Activated naive CD8-positive, alpha-beta T cell treated with anti-CD3 and anti-CD28 coated beads, Interleukin-2, amount 50 U/mL, for 16 hours (primary cell): ENCODE measurements around the gene ELSPBP1.
"Not testable (repeated sequence)": the region's sequence is repeated elsewhere in the genome, so short reads cannot be mapped to it uniquely, and the experiment has no call there.

Experiments
- DNase-seq: peaks from one replicate; pipeline ENCODE4 v3.0.0-alpha.2; 2020; ENCODE audit warnings: low read depth, low spot score

ELSPBP1 gene

GRCh38 chr19:48041877-48042580 lies 47.6 kb downstream of the ELSPBP1 start:
- DNase-seq = no peak

- DNase-seq = no peak
These were observed 49.3 kb downstream of the ELSPBP1 start, which contains the start of gene CABP5 for GRCh38 chr19:48043675-48044258. Gene CABP5, minus strand, starts transcription at chr19:48044079. Its CDS starts 157 bp downstream, at chr19:48043922.

GRCh38 chr19:48044561-48044960 lies 50.1 kb downstream of the ELSPBP1 start:
- DNase-seq = no peak

GRCh38 chr19:48051335-48052033 lies 57.1 kb downstream of the ELSPBP1 start:
- no peak for DNase-seq

- no peak for DNase-seq
These were observed 58.6 kb downstream of the ELSPBP1 start for GRCh38 chr19:48053076-48053475.

GRCh38 chr19:48053856-48054255 lies 59.4 kb downstream of the ELSPBP1 start:
- no peak for DNase-seq

- DNase-seq = no peak
These were observed 64.9 kb downstream of the ELSPBP1 start for GRCh38 chr19:48059331-48059730.

- no peak for DNase-seq
These were observed 65.9 kb downstream of the ELSPBP1 start for GRCh38 chr19:48060381-48060780.

- DNase-seq = no peak
These were observed 67.2 kb downstream of the ELSPBP1 start for GRCh38 chr19:48061401-48062344.

- DNase-seq = no peak
These were observed 70.1 kb downstream of the ELSPBP1 start for GRCh38 chr19:48064509-48064908.

- no peak for DNase-seq
These were observed 75.0 kb downstream of the ELSPBP1 start for GRCh38 chr19:48069435-48069834.

GRCh38 chr19:48070177-48070769 lies 75.8 kb downstream of the ELSPBP1 start:
- DNase-seq = not testable (repeated sequence)
